PC-3 (cell line): Measurements from ENCODE around the gene SPATA1.

ENCODE experiments used
- EZH2 ChIP-seq: fragments of 300-600 bp; sonication (generic); IDR thresholded peaks from one replicate; pipeline ENCODE4 v1.6.1; 2017; ENCODE audit warnings: antibody characterized with exemption, mild to moderate bottlenecking, low read length; ENCODE audit not compliant: unreplicated experiment
- EZH2phosphoT487 ChIP-seq: fragments of 300-600 bp; sonication (generic); IDR thresholded peaks from 2 replicates; pipeline ENCODE4 v1.6.1; 2018; ENCODE audit warnings: mild to moderate bottlenecking, antibody characterized with exemption, low read length, borderline replicate concordance
- TF ChIP-seq, protein P1 (sequence below): fragments of 300-600 bp; sonication (generic); conservative IDR thresholded peaks from 2 replicates; pipeline ENCODE4 v1.5.1; 2017; ENCODE audit warnings: antibody characterized with exemption, low read depth, mild to moderate bottlenecking, low read length

- TF ChIP-seq, protein P1, sequence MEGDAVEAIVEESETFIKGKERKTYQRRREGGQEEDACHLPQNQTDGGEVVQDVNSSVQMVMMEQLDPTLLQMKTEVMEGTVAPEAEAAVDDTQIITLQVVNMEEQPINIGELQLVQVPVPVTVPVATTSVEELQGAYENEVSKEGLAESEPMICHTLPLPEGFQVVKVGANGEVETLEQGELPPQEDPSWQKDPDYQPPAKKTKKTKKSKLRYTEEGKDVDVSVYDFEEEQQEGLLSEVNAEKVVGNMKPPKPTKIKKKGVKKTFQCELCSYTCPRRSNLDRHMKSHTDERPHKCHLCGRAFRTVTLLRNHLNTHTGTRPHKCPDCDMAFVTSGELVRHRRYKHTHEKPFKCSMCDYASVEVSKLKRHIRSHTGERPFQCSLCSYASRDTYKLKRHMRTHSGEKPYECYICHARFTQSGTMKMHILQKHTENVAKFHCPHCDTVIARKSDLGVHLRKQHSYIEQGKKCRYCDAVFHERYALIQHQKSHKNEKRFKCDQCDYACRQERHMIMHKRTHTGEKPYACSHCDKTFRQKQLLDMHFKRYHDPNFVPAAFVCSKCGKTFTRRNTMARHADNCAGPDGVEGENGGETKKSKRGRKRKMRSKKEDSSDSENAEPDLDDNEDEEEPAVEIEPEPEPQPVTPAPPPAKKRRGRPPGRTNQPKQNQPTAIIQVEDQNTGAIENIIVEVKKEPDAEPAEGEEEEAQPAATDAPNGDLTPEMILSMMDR = no peak
- TF ChIP-seq EZH2 (no peak), EZH2phosphoT487 (no peak)
These were observed 100.8 kb downstream of the SPATA1 start for GRCh38 chr1:84606977-84607376.
